H1 (cell line): ENCODE data around the gene TMPRSS4.

Experiments used
- SP1 ChIP-seq: IDR thresholded peaks from 2 replicates; pipeline ENCODE4 v1.6.1; 2011; ENCODE audit warnings: low read depth, low read length
- SP4 ChIP-seq: IDR thresholded peaks from 2 replicates; pipeline ENCODE4 v1.6.1; 2012; ENCODE audit warnings: low read length, inconsistent platforms
- TF ChIP-seq, protein P1 (sequence below), 3 experiments: IDR thresholded peaks; 1 replicate in 2 of 3; 2 replicates in 1 of 3; pipeline versions ENCODE4 v1.5.1 to v1.6.1; 2011; ENCODE audit warnings: low read length in 3 of 3, mild to moderate bottlenecking in 3 of 3, inconsistent platforms in 2 of 3, low read depth in 1 of 3, moderate library complexity in 1 of 3; ENCODE audit not compliant: insufficient read depth in 1 of 3; ENCODE audit errors: control extremely low read depth in 1 of 3

GRCh38 chr11:118145285-118146227 is 68.7 kb downstream of the TMPRSS4 start:
- TF ChIP-seq SP4 (no peak), SP1 (no peak)
- TF ChIP-seq, protein P1, sequence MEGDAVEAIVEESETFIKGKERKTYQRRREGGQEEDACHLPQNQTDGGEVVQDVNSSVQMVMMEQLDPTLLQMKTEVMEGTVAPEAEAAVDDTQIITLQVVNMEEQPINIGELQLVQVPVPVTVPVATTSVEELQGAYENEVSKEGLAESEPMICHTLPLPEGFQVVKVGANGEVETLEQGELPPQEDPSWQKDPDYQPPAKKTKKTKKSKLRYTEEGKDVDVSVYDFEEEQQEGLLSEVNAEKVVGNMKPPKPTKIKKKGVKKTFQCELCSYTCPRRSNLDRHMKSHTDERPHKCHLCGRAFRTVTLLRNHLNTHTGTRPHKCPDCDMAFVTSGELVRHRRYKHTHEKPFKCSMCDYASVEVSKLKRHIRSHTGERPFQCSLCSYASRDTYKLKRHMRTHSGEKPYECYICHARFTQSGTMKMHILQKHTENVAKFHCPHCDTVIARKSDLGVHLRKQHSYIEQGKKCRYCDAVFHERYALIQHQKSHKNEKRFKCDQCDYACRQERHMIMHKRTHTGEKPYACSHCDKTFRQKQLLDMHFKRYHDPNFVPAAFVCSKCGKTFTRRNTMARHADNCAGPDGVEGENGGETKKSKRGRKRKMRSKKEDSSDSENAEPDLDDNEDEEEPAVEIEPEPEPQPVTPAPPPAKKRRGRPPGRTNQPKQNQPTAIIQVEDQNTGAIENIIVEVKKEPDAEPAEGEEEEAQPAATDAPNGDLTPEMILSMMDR (IDR thresholded peaks at IDR 0.05; ENCODE audit: control extremely low read depth in 1 of 3, insufficient read depth in 1 of 3, low read depth in 1 of 3, low read length in 3 of 3), result peak; percentile 75 to 90 (median 90)
